ENCODE measurements around the gene SCG3. TPM values are rescaled to one million over a fixed set of nuclear protein-coding genes. Genes with fewer than 3 reads are reported as not detected.
"Not testable (repeated sequence)": the region's sequence is repeated elsewhere in the genome, so short reads cannot be mapped to it uniquely, and the experiment has no call there.

The SCG3 gene
- total RNA-seq, result 0.14 TPM in 1 of 2 replicates, not detected in the other
- polyA plus RNA-seq, result 0.30 TPM in 1 of 2 replicates, not detected in the other

GRCh38 chr15:51681303-51681963 is at the start of gene SCG3:
TSS of gene SCG3 (plus strand) at chr15:51681503. CDS start at chr15:51681756, 253 bp downstream.
- no peak within 1 kb of the TSS for H3K27ac ChIP-seq
- H3K9me3 ChIP-seq (ENCODE audit: low read depth), result no peaks in the 10 kb centered on the region
- H3K4me1 ChIP-seq (ENCODE audit: low read depth), result no peaks in the 10 kb centered on the region
- H3K27me3 ChIP-seq, result no peaks in the 10 kb centered on the region
- H3K4me3 ChIP-seq, result peak within 1 kb of the TSS; percentile 23
- DNase-seq (ENCODE audit: low read depth in 1 of 2, low spot score in 1 of 2), result peak; percentile 81 to 96
- TF ChIP-seq, protein P1, sequence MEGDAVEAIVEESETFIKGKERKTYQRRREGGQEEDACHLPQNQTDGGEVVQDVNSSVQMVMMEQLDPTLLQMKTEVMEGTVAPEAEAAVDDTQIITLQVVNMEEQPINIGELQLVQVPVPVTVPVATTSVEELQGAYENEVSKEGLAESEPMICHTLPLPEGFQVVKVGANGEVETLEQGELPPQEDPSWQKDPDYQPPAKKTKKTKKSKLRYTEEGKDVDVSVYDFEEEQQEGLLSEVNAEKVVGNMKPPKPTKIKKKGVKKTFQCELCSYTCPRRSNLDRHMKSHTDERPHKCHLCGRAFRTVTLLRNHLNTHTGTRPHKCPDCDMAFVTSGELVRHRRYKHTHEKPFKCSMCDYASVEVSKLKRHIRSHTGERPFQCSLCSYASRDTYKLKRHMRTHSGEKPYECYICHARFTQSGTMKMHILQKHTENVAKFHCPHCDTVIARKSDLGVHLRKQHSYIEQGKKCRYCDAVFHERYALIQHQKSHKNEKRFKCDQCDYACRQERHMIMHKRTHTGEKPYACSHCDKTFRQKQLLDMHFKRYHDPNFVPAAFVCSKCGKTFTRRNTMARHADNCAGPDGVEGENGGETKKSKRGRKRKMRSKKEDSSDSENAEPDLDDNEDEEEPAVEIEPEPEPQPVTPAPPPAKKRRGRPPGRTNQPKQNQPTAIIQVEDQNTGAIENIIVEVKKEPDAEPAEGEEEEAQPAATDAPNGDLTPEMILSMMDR (IDR thresholded peaks at IDR 0.05; ENCODE audit: low read depth, low read length), result no peak
- no peaks in the 10 kb centered on the region for H3K36me3 ChIP-seq

- Histone ChIP-seq H3K27me3 (no peaks in the 10 kb centered on the region), H3K9me3 (ENCODE audit: low read depth) (no peaks in the 10 kb centered on the region), H3K4me1 (ENCODE audit: low read depth) (no peaks in the 10 kb centered on the region), H3K36me3 (no peaks in the 10 kb centered on the region), H3K4me3 (no peak overlapping the region), H3K27ac (no peak overlapping the region)
- DNase-seq (ENCODE audit: low read depth in 1 of 2, low spot score in 1 of 2), result peak in 1 of 2 donors; percentile 16
- TF ChIP-seq, protein P1 (IDR thresholded peaks at IDR 0.05; ENCODE audit: low read depth, low read length), result no peak
These were observed 46.6 kb upstream of the SCG3 start for GRCh38 chr15:51634591-51635198.

DNA sequence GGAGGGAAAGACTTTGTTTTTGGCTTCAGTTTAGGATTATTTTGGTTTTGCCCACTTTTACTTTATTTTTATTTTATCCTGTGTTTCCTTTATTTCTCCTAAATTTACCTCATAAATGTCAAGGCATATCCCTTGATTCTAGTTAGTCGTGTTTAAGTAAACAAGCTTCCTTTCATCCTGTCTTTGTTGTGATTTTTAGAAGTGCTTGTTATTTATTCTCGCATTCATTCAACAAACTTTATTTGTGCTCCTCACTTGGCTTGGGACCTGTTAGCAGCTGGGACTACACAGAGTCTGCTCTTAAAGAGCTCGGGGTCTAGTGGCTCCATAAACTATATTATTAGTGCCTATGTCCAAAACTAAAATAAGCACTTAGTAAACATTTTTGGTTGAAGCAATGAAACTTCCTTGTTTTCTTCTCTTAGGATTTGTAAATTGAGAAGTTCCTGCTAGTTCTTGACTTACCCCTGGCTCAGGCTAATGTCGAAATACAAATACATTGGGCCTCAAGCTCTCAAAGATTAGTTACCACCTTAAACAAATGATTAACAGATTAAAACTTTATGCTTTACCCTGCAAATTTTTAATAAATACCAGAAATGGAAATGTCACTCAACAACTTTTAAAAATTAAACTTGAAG is 39.7 kb upstream of the SCG3 start:
- no peaks in the 10 kb centered on the region for H3K27me3 ChIP-seq
- TF ChIP-seq, protein P1 (IDR thresholded peaks at IDR 0.05; ENCODE audit: low read depth, low read length), result no peak
- no peak overlapping the region for H3K4me3 ChIP-seq
- H3K9me3 ChIP-seq (ENCODE audit: low read depth), result no peaks in the 10 kb centered on the region
- no peaks in the 10 kb centered on the region for H3K4me1 ChIP-seq (ENCODE audit: low read depth)
- no peaks in the 10 kb centered on the region for H3K36me3 ChIP-seq
- DNase-seq (ENCODE audit: low read depth in 1 of 2, low spot score in 1 of 2), result no peak
- H3K27ac ChIP-seq, result no peak overlapping the region

DNA sequence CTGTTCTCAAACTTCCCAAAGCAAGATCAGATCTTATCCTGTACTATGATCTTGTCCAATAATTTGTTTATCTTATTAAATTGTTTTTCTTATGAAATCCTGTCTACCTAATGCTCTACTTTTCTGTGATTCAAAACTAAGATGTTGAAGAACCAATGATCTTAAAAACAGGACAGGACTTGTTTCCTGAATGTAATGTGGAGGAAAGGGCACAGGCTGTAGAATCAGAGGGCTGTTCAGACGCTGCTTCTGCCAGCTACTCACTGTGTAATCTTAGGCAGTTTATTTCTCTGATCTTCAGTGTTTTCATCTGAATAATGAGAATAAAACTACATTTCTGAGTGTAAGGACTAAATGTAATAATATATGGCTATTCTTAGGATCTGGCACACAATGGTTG is 38.6 kb upstream of the SCG3 start:
- TF ChIP-seq, protein P1 (IDR thresholded peaks at IDR 0.05; ENCODE audit: low read depth, low read length), result no peak
- no peaks in the 10 kb centered on the region for H3K36me3 ChIP-seq
- no peak overlapping the region for H3K4me3 ChIP-seq
- H3K9me3 ChIP-seq (ENCODE audit: low read depth), result no peaks in the 10 kb centered on the region
- DNase-seq (ENCODE audit: low read depth in 1 of 2, low spot score in 1 of 2), result no peak
- no peaks in the 10 kb centered on the region for H3K27me3 ChIP-seq
- no peak overlapping the region for H3K27ac ChIP-seq
- no peaks in the 10 kb centered on the region for H3K4me1 ChIP-seq (ENCODE audit: low read depth)

DNA sequence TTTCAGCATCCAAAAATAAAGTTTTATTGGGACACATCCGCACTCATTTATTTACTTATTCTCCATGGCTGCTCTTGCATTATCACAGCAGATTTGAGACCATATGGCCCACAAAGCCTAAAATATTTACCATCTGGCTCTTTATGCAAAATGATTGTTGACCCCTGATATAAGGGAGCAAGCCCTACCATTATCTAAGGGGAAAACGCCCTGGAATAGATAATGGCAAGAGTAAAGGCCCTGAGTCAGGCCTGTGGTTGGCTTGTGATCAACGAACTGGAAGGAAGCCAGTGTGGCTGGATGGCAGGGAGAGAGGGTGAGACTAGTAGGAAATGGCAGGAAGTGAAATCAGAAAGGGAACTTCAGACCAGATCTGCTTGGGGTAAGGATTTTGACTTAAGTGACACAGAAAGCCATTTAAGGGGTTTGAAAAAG is 34.2 kb upstream of the SCG3 start:
- TF ChIP-seq, protein P1 (IDR thresholded peaks at IDR 0.05; ENCODE audit: low read depth, low read length), result no peak
- Histone ChIP-seq H3K27ac (no peak overlapping the region), H3K9me3 (ENCODE audit: low read depth) (no peaks in the 10 kb centered on the region), H3K27me3 (no peaks in the 10 kb centered on the region), H3K36me3 (no peaks in the 10 kb centered on the region), H3K4me1 (ENCODE audit: low read depth) (no peaks in the 10 kb centered on the region), H3K4me3 (no peak overlapping the region)
- peak in 1 of 2 donors; percentile 74 for DNase-seq (ENCODE audit: low read depth in 1 of 2, low spot score in 1 of 2)

DNA sequence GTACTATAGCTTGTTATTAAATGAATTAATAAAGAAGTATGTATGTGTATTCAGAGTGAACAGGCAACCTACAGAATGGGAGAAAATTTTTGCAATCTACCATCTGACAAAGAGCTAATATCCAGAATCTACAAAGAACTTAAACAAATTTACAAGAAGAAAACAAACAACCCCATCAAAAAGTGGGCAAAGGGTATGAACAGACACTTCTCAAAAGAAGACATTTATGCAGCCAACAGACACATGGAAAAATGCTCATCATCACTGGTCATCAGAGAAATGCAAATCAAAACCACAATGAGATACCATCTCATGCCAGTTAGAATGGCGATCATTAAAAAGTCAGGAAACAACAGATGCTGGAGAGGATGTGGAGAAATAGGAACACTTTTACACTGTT is 33.2 kb upstream of the SCG3 start:
- H3K27me3 ChIP-seq; H3K4me3 ChIP-seq; H3K27ac ChIP-seq; H3K36me3 ChIP-seq; H3K9me3 ChIP-seq (ENCODE audit: low read depth); H3K4me1 ChIP-seq (ENCODE audit: low read depth); DNase-seq (ENCODE audit: low read depth in 1 of 2, low spot score in 1 of 2): not testable (repeated sequence)

DNA sequence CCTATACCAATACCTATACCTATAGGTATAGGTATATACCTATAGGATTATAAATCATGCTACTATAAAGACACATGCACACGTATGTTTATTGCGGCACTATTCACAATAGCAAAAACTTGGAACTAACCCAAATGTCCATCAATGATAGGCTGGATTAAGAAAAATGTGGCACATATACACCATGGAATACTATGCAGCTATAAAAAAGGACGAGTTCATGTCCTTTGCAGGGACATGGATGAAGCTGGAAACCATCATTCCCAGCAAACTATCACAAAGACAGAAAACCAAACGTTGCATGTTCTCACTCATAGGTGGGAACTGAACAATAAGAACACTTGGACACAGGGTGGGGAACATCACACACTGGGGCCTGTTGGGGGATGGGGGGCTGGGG is 32.7 kb upstream of the SCG3 start:
- not testable (repeated sequence) for H3K27me3 ChIP-seq; DNase-seq (ENCODE audit: low read depth in 1 of 2, low spot score in 1 of 2); H3K36me3 ChIP-seq; H3K27ac ChIP-seq; H3K4me3 ChIP-seq; H3K9me3 ChIP-seq (ENCODE audit: low read depth); H3K4me1 ChIP-seq (ENCODE audit: low read depth)
